Progenitor cell of endocrine pancreas (in vitro differentiated cells): ENCODE results near the gene PRDX5. TPM values are rescaled to one million over a fixed set of nuclear protein-coding genes. Genes with fewer than 3 reads are reported as not detected.
A peak's percentile ranks its signal among the peaks of the same experiment; 100 is the strongest.

Source experiments
- DNase-seq: peaks from one replicate; pipeline ENCODE4 v3.0.0; 2021; ENCODE audit warnings: low spot score; ENCODE audit not compliant: unreplicated experiment
- H3K27ac Mint-ChIP-seq: 2 replicates; pipeline ENCODE4 v1.8.0; 2021; ENCODE audit warnings: mild to moderate bottlenecking, moderate library complexity, mixed read lengths
- H3K27me3 Mint-ChIP-seq: 2 replicates; pipeline ENCODE4 v1.8.0; 2021; ENCODE audit warnings: mixed read lengths
- H3K36me3 Mint-ChIP-seq: 2 replicates; pipeline ENCODE4 v1.8.0; 2022; ENCODE audit warnings: mixed read lengths; ENCODE audit not compliant: insufficient read depth
- H3K4me1 Mint-ChIP-seq: 2 replicates; pipeline ENCODE4 v1.8.0; 2021; ENCODE audit warnings: low read depth, mixed read lengths
- H3K4me3 Mint-ChIP-seq: 2 replicates; pipeline ENCODE4 v1.8.0; 2021; ENCODE audit warnings: low read depth, mild to moderate bottlenecking, moderate library complexity, mixed read lengths
- H3K9me3 Mint-ChIP-seq: 2 replicates; pipeline ENCODE4 v1.8.0; 2021; ENCODE audit warnings: low read depth, mixed read lengths
- CTCF ChIP-seq: fragments of 200-600 bp; sonication (generic); IDR thresholded peaks from one replicate; pipeline ENCODE4 v1.5.0; 2021; ENCODE audit warnings: antibody characterized with exemption, mild to moderate bottlenecking; ENCODE audit not compliant: unreplicated experiment
- total RNA-seq: library from RNA; stranded (reverse); gene quantifications from 2 replicates; pipeline ENCODE4 v1.2.1, GENCODE V29; 2021

PRDX5 gene
- total RNA-seq, 1 donor from 2014 or later: 171 TPM

- no peak overlapping the region for H3K27ac Mint-ChIP-seq
Observed at GRCh38 chr11:64352099-64352994, 34.4 kb downstream of the PRDX5 start.

GRCh38 chr11:64352995-64353714, 35.2 kb downstream of the PRDX5 start:
- no peak for TF ChIP-seq CTCF
- Mint-ChIP-seq H3K4me3 (no peak overlapping the region), H3K9me3 (no peaks in the 10 kb centered on the region), H3K4me1 (peaks cover 2% of the 10 kb centered on the region), H3K27ac (no peak overlapping the region), H3K36me3 (no peaks in the 10 kb centered on the region), H3K27me3 (peaks cover 3% of the 10 kb centered on the region)
- no peak for DNase-seq

More at GRCh38 chr11:64352099-64352994, 34.4 kb downstream of the PRDX5 start:
- Mint-ChIP-seq H3K27me3 (peaks cover 3% of the 10 kb centered on the region), H3K4me3 (no peak overlapping the region), H3K4me1 (peaks cover 2% of the 10 kb centered on the region), H3K9me3 (no peaks in the 10 kb centered on the region), H3K36me3 (no peaks in the 10 kb centered on the region)
- TF ChIP-seq CTCF: no peak
- DNase-seq: no peak

GRCh38 chr11:64353715-64354506, 36.0 kb downstream of the PRDX5 start:
- DNase-seq: no peak
- Mint-ChIP-seq H3K27me3 (peaks cover 3% of the 10 kb centered on the region), H3K36me3 (no peaks in the 10 kb centered on the region), H3K9me3 (no peaks in the 10 kb centered on the region), H3K4me3 (no peak overlapping the region), H3K4me1 (peaks cover 2% of the 10 kb centered on the region), H3K27ac (no peak overlapping the region)
- no peak for TF ChIP-seq CTCF

- no peaks in the 10 kb centered on the region for H3K36me3 Mint-ChIP-seq
Observed at GRCh38 chr11:64355078-64355940, 37.4 kb downstream of the PRDX5 start.

More at GRCh38 chr11:64355078-64355940, 37.4 kb downstream of the PRDX5 start:
- peaks cover 3% of the 10 kb centered on the region for H3K27me3 Mint-ChIP-seq
- no peak overlapping the region for H3K27ac Mint-ChIP-seq
- TF ChIP-seq CTCF: peak; percentile 58
- no peaks in the 10 kb centered on the region for H3K9me3 Mint-ChIP-seq
- DNase-seq: peak; percentile 58
- peaks cover 5% of the 10 kb centered on the region for H3K4me1 Mint-ChIP-seq
- no peak overlapping the region for H3K4me3 Mint-ChIP-seq
